SIG-M5 (cell line): ENCODE results near the gene HS3ST5.
"Not testable (repeated sequence)": the region's sequence is repeated elsewhere in the genome, so short reads cannot be mapped to it uniquely, and the experiment has no call there.

Experiments used
- DNase-seq: peaks from one replicate; lab custom pipeline; 2025; lab: John Stamatoyannopoulos, UW

The HS3ST5 gene

GRCh38 chr6:114276783-114277182, 66.0 kb downstream of the HS3ST5 start:
- DNase-seq, result no peak

DNA sequence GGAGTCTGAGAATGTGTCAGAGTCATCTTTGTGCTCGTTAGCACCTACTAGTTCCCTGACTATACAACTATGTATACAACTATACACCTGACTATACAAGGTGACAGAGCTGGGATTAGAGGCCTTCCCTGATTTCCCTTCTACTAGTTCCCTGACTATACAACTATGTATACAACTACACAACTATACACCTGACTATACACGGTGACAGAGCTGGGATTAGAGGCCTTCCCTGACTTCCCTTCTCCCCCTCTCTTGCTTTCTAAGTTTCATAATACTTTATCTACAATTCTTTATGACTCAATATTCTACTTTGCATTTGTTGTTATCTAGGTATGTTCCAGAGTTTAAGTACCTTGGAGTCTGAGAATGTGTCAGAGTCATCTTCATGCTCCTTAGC, 68.0 kb downstream of the HS3ST5 start:
- no peak for DNase-seq

GRCh38 chr6:114272582-114272981, 70.2 kb downstream of the HS3ST5 start:
- no peak for DNase-seq

DNA sequence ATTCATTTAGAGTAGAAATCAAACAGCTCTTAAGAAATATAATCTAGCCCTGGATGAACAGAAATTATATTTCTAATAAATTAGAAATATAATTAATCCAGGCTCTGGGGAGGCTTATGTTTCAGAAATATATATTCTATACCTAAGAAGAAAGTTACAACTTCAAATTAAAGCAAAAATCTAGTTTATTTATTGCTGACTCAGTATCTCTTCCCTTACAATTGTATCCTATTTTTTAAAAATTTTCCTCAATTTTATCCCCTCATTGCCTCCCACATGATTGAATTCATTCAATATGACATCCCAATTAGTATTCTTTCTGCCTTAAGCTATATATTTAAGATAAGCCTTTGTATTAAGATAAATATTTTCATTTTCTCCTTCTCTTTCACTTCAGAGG, 71.4 kb downstream of the HS3ST5 start:
- DNase-seq, result no peak

DNA sequence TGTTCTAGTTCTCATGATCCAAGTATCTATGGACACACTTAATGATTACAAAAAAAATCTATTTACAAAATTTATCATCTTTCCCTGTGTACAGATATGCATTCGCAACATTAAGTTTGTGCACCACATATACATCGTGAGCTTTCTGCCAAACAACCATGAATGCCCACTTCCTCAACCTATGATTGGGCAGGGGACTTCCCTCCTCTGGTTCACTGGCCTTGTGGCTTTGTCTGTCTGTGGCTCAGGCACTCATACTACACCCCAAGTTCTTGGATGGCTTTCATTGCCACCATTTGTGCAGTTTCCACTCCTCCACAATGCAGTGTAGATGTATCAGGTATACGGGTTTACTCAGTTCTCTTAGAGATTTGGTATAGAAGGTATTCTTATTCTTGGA, 74.9 kb downstream of the HS3ST5 start:
- no peak for DNase-seq

DNA sequence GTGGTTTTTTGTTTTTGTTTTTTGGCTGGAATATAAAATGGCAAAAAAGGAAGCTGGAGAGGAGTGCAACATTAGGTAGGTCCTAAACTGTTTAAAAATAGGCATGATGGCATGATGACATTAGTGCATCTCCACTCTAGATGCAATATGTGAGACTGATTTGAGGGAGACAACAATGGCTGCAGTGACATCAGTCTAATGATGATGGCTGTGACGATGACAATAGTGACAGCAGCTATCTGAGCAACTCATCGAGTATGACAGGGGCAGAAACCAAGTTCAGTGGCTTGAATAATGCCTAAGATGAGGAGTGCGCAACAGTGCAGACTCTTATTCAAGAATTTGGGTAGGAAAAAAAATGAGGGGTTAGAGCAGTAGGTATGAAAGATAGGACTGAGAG, 82.0 kb downstream of the HS3ST5 start:
- DNase-seq, result no peak

- no peak for DNase-seq
These were observed 84.4 kb downstream of the HS3ST5 start for GRCh38 chr6:114258376-114258775.

DNA sequence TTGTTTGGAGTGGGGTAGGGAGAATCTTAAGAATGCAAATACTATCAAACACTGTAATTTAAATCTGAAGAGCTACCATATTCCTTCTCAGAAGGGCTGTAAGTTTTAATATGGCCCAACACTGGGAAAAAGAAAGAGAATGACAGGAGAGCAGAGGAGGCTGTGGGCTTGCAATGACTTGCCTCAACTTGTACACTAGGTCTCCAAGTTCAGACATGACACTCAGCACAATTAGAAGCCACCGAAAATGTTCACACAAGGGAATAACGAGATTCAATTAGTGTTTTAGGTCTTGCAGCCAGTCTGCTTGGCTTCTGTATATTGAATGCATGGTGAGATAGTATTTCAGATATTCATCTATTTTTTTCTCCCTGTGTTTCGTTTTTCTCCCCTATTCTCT, 89.4 kb downstream of the HS3ST5 start:
- DNase-seq, result no peak

DNA sequence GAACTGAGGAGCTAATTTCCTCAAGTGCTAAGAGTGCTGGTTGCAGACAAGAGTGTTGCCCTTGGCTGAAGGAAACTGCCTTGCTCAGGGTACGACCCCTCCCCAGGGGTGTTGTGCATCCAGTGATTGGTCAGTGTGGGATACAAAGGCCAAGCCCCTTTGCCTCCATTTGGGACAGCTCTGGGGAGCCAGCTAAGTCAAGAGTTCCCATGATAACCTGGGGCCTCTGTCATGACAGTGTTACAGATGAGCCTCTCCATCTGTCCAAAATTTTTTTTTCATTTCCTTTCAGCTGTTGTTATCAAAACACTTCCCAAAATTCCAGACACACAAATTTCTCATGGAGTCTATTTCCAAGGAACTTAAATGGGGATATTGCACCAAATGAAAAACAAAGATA, 93.3 kb downstream of the HS3ST5 start:
- DNase-seq, result no peak

GRCh38 chr6:114247101-114247500, 95.7 kb downstream of the HS3ST5 start:
- no peak for DNase-seq

DNA sequence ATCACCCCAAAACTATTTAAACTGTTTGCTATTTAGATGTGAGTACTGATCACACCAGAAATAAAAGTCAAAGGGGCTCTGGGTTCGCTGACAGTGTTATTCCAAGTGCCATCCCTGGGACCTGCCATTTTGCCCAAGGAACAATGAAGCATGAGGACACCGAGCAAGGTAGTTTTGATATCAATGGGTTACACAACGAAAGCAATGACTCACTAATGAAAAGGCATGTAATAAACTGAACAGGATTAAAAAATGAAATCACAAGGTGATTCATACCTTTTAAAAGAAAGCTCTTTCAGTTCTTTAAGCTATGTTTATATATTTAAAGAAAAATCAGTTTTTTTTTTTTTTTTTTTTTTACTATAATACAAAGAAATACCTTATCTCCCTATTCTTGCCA, 102.0 kb downstream of the HS3ST5 start:
- DNase-seq, result no peak

- DNase-seq, result no peak
These were observed 114.1 kb downstream of the HS3ST5 start for GRCh38 chr6:114228675-114229074.

GRCh38 chr6:114227944-114228468, 114.8 kb downstream of the HS3ST5 start:
- no peak for DNase-seq

- DNase-seq, result no peak
These were observed 122.6 kb downstream of the HS3ST5 start for GRCh38 chr6:114220241-114220640.

GRCh38 chr6:114218437-114219340, 124.1 kb downstream of the HS3ST5 start:
- no peak for DNase-seq

DNA sequence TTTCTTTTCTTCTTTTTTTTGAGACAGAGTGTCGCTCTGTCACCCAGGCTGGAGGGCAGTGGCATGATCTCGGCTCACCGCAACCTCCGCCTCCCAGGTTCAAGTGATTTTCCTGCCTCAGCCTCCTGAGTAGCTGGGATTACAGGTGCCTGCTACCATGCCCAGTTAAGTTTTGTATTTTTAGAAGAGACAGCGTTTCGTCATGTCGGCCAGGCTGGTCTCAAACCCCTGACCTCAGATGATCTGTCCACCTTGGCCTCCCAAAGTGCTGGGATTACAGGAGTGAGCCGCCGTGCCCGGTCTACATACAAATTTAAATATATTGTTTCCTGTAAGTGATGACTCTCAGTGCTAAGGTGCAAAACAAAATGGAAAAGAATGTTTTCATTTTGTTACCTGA, 124.8 kb downstream of the HS3ST5 start:
- DNase-seq, result not testable (repeated sequence)

DNA sequence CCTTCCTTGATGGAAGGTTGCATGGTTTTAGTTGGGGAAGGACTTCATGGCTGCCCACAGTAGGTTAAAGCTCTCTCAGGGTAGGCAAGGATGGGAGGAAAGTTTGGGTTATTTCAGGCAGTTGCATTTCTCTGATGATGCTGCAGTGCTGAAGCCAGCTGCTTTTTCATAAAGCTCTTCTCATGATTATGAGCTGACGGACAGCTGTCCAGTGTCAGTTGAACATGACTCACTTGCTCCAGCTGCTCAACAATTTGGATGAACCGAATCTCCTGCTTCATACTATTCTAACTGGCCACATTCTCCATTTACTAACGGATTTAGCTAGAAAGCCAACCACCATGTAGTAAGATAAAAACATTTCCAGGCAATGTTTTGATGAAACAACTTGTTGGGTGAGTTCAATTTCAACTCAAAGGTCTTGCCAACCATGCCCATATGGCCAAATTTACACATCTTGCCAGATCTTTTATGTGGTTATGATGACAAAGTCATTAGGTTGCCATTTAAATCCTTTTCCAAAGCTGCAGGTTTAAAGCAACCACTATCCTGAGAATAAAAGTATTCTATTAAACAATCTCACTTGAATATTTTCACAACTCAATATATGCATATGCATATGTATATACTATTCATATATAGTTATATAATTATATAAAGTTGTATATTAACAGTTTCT, 125.9 kb downstream of the HS3ST5 start:
- no peak for DNase-seq

- DNase-seq, result no peak
These were observed 132.4 kb downstream of the HS3ST5 start for GRCh38 chr6:114210467-114210866.

DNA sequence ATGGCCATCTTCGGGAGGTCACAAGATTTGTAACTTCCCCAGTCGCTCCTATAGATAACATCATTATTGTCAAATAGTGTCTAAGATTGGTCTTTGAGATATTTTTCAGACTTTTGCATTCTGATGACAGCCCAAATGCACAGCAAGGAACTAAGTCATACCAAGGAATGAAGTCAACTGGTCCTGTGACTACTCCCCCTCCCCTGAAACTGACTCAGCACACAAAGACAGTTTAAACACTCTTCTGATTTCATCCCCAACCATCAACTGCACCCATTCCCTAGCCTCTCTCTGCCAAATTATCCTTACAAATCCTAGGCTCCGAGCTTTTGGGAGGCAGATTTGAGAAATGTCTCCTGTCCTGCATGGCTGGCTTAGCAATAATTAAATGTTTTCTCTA, 139.4 kb downstream of the HS3ST5 start:
- no peak for DNase-seq

DNA sequence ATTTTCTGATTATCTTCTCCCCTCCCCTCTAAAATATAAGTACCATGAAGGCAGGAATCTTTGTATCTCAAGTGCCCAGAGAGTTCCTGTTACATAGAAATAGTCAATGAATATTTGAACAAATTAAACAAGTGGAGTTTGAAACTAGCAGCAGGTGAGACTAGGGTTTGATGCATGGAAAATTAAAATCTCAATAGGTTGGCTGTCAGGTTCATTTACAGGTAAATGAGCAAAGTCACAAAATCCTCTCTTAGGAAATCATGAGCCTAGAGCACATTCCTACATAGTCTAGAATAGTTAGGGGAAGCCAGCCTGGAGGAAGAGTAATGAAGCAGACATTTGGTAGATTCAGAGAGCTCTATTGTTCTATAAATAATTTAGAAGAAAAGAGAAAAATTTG, 140.4 kb downstream of the HS3ST5 start:
- no peak for DNase-seq

DNA sequence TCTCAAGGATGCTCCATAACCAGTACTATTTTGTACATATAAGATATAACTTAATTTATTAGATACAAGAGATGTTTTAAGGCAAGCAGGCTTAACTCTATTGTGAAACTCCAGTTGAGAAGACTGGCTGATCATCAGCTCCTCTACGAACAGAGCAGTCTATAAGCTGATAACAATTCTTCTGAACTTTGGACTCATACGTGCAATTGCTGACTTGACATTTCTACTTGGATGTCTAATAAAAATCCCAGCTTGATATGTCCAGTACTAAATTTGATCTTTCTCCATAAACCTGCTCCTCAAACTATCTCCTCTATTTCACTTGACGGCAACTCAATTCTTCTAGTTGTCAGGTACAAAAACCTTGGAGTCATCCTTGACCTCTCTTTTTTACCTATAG, 141.9 kb downstream of the HS3ST5 start:
- DNase-seq, result no peak

DNA sequence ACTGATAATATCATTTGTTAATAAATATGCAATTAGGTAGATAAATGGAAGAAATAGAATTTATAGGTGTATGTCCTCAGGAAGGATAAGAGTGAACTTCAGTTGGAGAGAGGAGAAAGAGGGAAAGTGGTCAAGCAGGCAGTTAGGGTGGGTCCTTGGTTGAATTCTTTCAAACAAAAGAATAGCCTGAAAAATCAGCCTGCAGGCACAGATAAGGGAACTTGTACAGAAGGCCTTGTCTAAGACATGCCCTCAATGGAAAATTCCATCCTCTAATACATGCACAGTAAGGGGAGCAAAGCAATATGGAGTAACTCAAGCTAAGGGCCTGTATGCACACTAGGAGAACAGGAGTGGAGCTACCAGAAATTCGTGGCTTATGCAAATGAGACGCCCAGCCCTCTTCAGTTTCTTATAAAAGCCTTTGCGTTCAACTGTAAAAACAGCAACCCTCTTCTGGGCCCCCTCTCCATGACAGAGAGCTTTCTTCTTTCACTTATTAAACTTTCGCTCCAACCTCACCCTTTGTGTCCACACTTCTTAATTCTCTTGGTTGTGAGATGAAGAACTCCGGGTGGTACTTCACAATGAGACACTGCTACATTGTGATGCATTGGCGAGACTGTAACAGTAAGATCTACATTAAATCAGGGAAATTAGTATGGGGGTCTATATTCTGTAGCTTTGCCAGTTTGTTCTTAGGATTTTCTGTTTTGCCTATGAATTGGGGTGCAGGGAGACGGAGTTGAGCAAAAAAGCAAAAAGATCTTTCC, 147.0 kb downstream of the HS3ST5 start:
- no peak for DNase-seq

- DNase-seq, result no peak
These were observed 147.8 kb downstream of the HS3ST5 start for GRCh38 chr6:114195027-114195365.
